Keratinocyte (primary cell): ENCODE results near the gene BTG4. TPM values are rescaled to one million over a fixed set of nuclear protein-coding genes. Genes with fewer than 3 reads are reported as not detected.

Source experiments
- DNase-seq: peaks from one replicate; pipeline ENCODE4 v3.0.0-alpha.2; 2011; ENCODE audit warnings: low read depth, missing footprints, low spot score
- FAIRE-seq: peaks from 2 replicates; lab custom pipeline; 2011; peaks lifted over from hg19 to GRCh38; lab: Jason Lieb, UNC
- H2AFZ ChIP-seq: 2 replicates; pipeline ENCODE4 v1.6.0; 2012; ENCODE audit warnings: low read length, control low read depth, inconsistent platforms; ENCODE audit not compliant: control insufficient read depth
- H3K27ac ChIP-seq: 2 replicates; pipeline ENCODE4 v1.5.1; 2011; ENCODE audit warnings: low read length; ENCODE audit not compliant: control insufficient read depth, insufficient read depth
- H3K27me3 ChIP-seq: 3 replicates; pipeline ENCODE4 v1.6.0; 2011; ENCODE audit warnings: low read length; ENCODE audit not compliant: control insufficient read depth, insufficient read depth; ENCODE audit errors: extremely low read depth
- H3K36me3 ChIP-seq, 2 experiments: 2 replicates in 1 of 2; 3 replicates in 1 of 2; pipeline ENCODE4 v1.5.1; 2011; ENCODE audit warnings: low read length in 2 of 2, mild to moderate bottlenecking in 1 of 2; ENCODE audit not compliant: control insufficient read depth in 2 of 2, insufficient read depth in 2 of 2; ENCODE audit errors: extremely low read depth in 1 of 2
- H3K4me1 ChIP-seq: 3 replicates; pipeline ENCODE4 v1.5.1; 2011; ENCODE audit warnings: low read length; ENCODE audit not compliant: control insufficient read depth, insufficient read depth; ENCODE audit errors: extremely low read depth
- H3K4me2 ChIP-seq: 3 replicates; pipeline ENCODE4 v1.6.0; 2011; ENCODE audit warnings: low read depth, low read length; ENCODE audit not compliant: control insufficient read depth, insufficient read depth; ENCODE audit errors: extremely low read depth
- H3K4me3 ChIP-seq, 3 experiments: fragments of 200-600 bp in 1 of 3; sonication (generic) in 1 of 3; 2 replicates in 2 of 3; 3 replicates in 1 of 3; pipeline ENCODE4 v1.5.1; 2011 to 2016; ENCODE audit warnings: low read length in 3 of 3, mild to moderate bottlenecking in 3 of 3, control low read depth in 2 of 3, inconsistent platforms in 1 of 3, low read depth in 1 of 3, mixed read lengths in 1 of 3, mixed run types in 1 of 3, moderate library complexity in 1 of 3; ENCODE audit not compliant: control insufficient read depth in 2 of 3, insufficient read depth in 2 of 3; ENCODE audit errors: extremely low read depth in 1 of 3
- H3K79me2 ChIP-seq: 2 replicates; pipeline ENCODE4 v1.6.0; 2012; ENCODE audit warnings: low read length; ENCODE audit not compliant: control insufficient read depth, insufficient read depth
- H3K9ac ChIP-seq: 3 replicates; pipeline ENCODE4 v1.6.0; 2011; ENCODE audit warnings: low read length; ENCODE audit not compliant: control insufficient read depth, insufficient read depth; ENCODE audit errors: extremely low read depth
- H3K9me1 ChIP-seq: 3 replicates; pipeline ENCODE4 v1.6.0; 2011; ENCODE audit warnings: low read length; ENCODE audit not compliant: control insufficient read depth, insufficient read depth; ENCODE audit errors: extremely low read depth
- H3K9me3 ChIP-seq: 2 replicates; pipeline ENCODE4 v1.5.1; 2012; ENCODE audit warnings: low read depth, low read length; ENCODE audit not compliant: control insufficient read depth
- H4K20me1 ChIP-seq: 3 replicates; pipeline ENCODE4 v1.6.0; 2011; ENCODE audit warnings: low read length; ENCODE audit not compliant: control insufficient read depth, insufficient read depth; ENCODE audit errors: extremely low read depth
- EZH2 ChIP-seq: IDR thresholded peaks from one replicate; pipeline ENCODE4 v1.6.1; 2012; ENCODE audit warnings: inconsistent platforms, mild to moderate bottlenecking, low read length, moderate library complexity
- dilution Hi-C: fragments of 300-500 bp; cut with MboI; formaldehyde crosslinking; loops from one replicate; pipeline ENCODE4 v1.7.0; 2020; ENCODE audit warnings: low sequenced_read_pairs; ENCODE audit not compliant: extremely low pct_ligation_motif_present
- polyA plus RNA-seq, 5 experiments: library from polyadenylated mRNA; depleted of rRNA in 3 of 5; stranded (reverse) in 3 of 5; stranded (forward) in 1 of 5; unstranded in 1 of 5; fragments of >200 nt; gene quantifications; 1 replicate in 1 of 5; 2 replicates in 3 of 5; 3 replicates in 1 of 5; pipeline versions ENCODE4 v1.2.1 to v1.2.3, GENCODE V29; 2011 to 2012; ENCODE audit warnings: missing spikeins in 2 of 5, low read depth in 1 of 5, low replicate concordance in 1 of 5
- TF ChIP-seq, protein P1 (sequence below), 3 experiments: IDR thresholded peaks in 1 of 3; conservative IDR thresholded peaks in 1 of 3; optimal IDR thresholded peaks in 1 of 3; 2 replicates in 2 of 3; 3 replicates in 1 of 3; pipeline versions ENCODE3 to v1.5.1; 2011; ENCODE audit warnings: low read length in 3 of 3, mild to moderate bottlenecking in 3 of 3, moderate library complexity in 2 of 3, control low read depth in 1 of 3, inconsistent platforms in 1 of 3; ENCODE audit not compliant: insufficient read depth in 2 of 3; ENCODE audit errors: extremely low read depth in 1 of 3

Gene BTG4
- polyA plus RNA-seq, 1 donor (not counting 4 experiments of a cell fraction or from before 2014, with no cell fraction given), result 0.12 TPM

- H3K27ac ChIP-seq, result no peak overlapping the region
- H3K9me1 ChIP-seq, result peaks cover 2% of the 10 kb centered on the region
- H3K27me3 ChIP-seq, result peaks cover 15% of the 10 kb centered on the region
- no peak overlapping the region for H2AFZ ChIP-seq
- no peak for FAIRE-seq
- DNase-seq, result no peak
- no peaks in the 10 kb centered on the region for H4K20me1 ChIP-seq
- no peaks in the 10 kb centered on the region for H3K36me3 ChIP-seq
- H3K4me2 ChIP-seq, result no peak overlapping the region
- TF ChIP-seq EZH2, result no peak
- TF ChIP-seq, protein P1, sequence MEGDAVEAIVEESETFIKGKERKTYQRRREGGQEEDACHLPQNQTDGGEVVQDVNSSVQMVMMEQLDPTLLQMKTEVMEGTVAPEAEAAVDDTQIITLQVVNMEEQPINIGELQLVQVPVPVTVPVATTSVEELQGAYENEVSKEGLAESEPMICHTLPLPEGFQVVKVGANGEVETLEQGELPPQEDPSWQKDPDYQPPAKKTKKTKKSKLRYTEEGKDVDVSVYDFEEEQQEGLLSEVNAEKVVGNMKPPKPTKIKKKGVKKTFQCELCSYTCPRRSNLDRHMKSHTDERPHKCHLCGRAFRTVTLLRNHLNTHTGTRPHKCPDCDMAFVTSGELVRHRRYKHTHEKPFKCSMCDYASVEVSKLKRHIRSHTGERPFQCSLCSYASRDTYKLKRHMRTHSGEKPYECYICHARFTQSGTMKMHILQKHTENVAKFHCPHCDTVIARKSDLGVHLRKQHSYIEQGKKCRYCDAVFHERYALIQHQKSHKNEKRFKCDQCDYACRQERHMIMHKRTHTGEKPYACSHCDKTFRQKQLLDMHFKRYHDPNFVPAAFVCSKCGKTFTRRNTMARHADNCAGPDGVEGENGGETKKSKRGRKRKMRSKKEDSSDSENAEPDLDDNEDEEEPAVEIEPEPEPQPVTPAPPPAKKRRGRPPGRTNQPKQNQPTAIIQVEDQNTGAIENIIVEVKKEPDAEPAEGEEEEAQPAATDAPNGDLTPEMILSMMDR (optimal IDR thresholded peaks at IDR 0.05 in 1 of 3, IDR thresholded peaks at IDR 0.05 in 1 of 3, conservative IDR thresholded peaks at IDR 0.05 in 1 of 3; ENCODE audit: extremely low read depth in 1 of 3, insufficient read depth in 2 of 3, low read length in 3 of 3), result no peak
- no peak overlapping the region for H3K4me3 ChIP-seq
- H3K9ac ChIP-seq, result no peak overlapping the region
- peaks cover 5% of the 10 kb centered on the region for H3K4me1 ChIP-seq
- dilution Hi-C loops, result no loop called here
- H3K79me2 ChIP-seq, result no peaks in the 10 kb centered on the region
- no peaks in the 10 kb centered on the region for H3K9me3 ChIP-seq
Observed at GRCh38 chr11:111457731-111458368, 54.3 kb downstream of the BTG4 start.

DNA sequence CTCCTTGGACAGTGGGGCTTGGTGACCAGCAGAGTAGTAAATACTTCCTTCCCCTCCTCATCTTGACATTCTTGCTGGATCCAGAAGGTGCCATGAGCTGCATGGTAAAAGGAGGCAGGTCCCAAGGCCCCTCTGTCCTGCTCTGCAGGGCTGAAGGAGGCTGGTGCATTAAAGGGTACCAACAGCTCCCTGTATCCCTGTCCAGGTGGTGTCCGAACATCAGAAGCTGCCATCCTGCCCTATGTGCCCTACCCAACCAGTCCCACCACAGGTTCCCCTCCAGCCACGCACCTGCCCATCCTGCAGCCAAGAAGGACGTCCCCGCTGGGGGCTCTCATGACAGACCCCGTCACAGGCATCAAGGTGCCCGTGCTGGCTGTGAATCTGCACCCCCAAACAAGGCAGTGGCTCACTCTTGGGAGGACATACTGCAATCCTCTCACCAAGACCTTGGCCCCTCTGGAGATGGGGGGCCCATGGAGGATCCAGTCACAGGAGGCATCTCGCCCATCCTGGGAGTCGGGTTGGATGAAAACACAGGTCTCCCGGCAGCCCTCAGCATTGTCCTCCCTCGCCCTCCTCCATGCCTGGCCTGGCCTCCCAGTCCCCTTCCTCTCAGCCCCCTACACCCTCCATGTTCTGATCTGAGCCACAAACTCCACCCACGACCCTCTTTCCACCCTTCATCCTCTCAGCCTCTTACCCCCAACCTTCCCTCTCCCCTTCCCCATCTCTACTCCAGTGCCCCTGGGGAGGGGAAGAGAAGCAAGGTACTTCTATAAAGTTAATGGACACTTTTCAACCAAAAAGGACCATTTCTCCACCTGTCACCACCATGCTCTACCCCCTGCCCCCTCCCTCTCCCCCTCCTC lies 55.1 kb downstream of the BTG4 start:
- FAIRE-seq, result no peak
- dilution Hi-C loops, result no loop called here

More for the DNA sequence above, 55.1 kb downstream of the BTG4 start:
- H3K9me3 ChIP-seq, result no peaks in the 10 kb centered on the region
- H3K4me3 ChIP-seq, result no peak overlapping the region
- no peaks in the 10 kb centered on the region for H3K36me3 ChIP-seq
- H4K20me1 ChIP-seq, result no peaks in the 10 kb centered on the region
- peaks cover 2% of the 10 kb centered on the region for H3K9me1 ChIP-seq
- no peaks in the 10 kb centered on the region for H3K79me2 ChIP-seq
- H2AFZ ChIP-seq, result no peak overlapping the region
- peaks cover 5% of the 10 kb centered on the region for H3K4me1 ChIP-seq
- H3K9ac ChIP-seq, result no peak overlapping the region
- H3K4me2 ChIP-seq, result no peak overlapping the region
- H3K27ac ChIP-seq, result no peak overlapping the region
- DNase-seq, result no peak
- no peak for TF ChIP-seq EZH2
- TF ChIP-seq, protein P1 (optimal IDR thresholded peaks at IDR 0.05 in 1 of 3, IDR thresholded peaks at IDR 0.05 in 1 of 3, conservative IDR thresholded peaks at IDR 0.05 in 1 of 3; ENCODE audit: extremely low read depth in 1 of 3, insufficient read depth in 2 of 3, low read length in 3 of 3), result no peak
- peaks cover 15% of the 10 kb centered on the region for H3K27me3 ChIP-seq
